ENCODE results near the gene PTPRN2.

DNA sequence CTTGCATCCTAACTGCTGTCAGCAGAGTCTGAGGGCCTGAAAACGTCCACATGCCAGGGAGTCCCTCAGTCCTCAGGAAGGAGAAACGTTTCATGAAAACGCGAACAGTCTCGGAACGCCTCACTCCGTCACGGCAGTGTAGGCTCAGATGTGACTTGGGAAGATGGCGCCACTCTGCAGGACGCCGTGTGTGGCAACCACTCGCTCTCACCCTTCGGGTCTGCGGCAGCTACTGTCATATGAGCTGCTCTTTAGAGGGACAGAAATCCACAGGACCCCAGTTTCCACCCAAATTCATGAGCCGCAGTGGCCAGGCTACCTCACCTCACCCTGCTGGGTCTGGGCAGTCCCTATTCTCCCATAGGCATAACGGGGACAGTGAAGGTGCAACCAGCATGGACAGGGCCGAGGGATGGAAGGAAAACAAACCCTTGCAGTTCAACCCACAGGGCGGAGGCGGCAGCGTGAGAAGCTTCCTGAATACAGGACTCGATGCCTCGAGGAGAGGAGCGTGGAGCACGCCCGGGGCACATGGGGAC, 812.5 kb downstream of the PTPRN2 start:
- no peak for TF ChIP-seq CTCF (IDR thresholded peaks at IDR 0.05)
- TF ChIP-seq ZFX (IDR thresholded peaks at IDR 0.05; ENCODE audit: borderline replicate concordance), result no peak
